Endothelial cell (in vitro differentiated cells): Measurements from ENCODE around the gene KLHL10. TPM values are rescaled to one million over a fixed set of nuclear protein-coding genes. Genes with fewer than 3 reads are reported as not detected.
"Not testable (repeated sequence)": the region's sequence is repeated elsewhere in the genome, so short reads cannot be mapped to it uniquely, and the experiment has no call there.

ENCODE experiments used
- DNase-seq: peaks from one replicate; pipeline ENCODE4 v3.0.0; 2021; ENCODE audit warnings: low spot score
- H3K27ac Mint-ChIP-seq: one replicate; pipeline ENCODE4 v1.8.0; 2021; ENCODE audit warnings: mixed read lengths, inconsistent platforms; ENCODE audit not compliant: unreplicated experiment
- H3K27me3 Mint-ChIP-seq: one replicate; pipeline ENCODE4 v1.8.0; 2021; ENCODE audit warnings: mild to moderate bottlenecking, moderate library complexity, mixed read lengths, inconsistent platforms; ENCODE audit not compliant: unreplicated experiment
- H3K36me3 Mint-ChIP-seq: one replicate; pipeline ENCODE4 v1.8.0; 2021; ENCODE audit warnings: mild to moderate bottlenecking, low read depth, mixed read lengths, inconsistent platforms; ENCODE audit not compliant: unreplicated experiment
- H3K4me1 Mint-ChIP-seq: one replicate; pipeline ENCODE4 v1.8.0; 2021; ENCODE audit warnings: mild to moderate bottlenecking, mixed read lengths, inconsistent platforms; ENCODE audit not compliant: unreplicated experiment
- H3K4me3 Mint-ChIP-seq: one replicate; pipeline ENCODE4 v1.8.0; 2021; ENCODE audit warnings: mild to moderate bottlenecking, mixed read lengths, inconsistent platforms; ENCODE audit not compliant: unreplicated experiment
- H3K9me3 Mint-ChIP-seq: one replicate; pipeline ENCODE4 v1.8.0; 2021; ENCODE audit warnings: mixed read lengths, inconsistent platforms; ENCODE audit not compliant: unreplicated experiment
- CTCF ChIP-seq: fragments of 200-600 bp; sonication (generic); IDR thresholded peaks from one replicate; pipeline ENCODE4 v1.5.0; 2021; ENCODE audit warnings: antibody characterized with exemption; ENCODE audit not compliant: unreplicated experiment
- total RNA-seq: library from RNA; stranded (reverse); fragmentation: NEBNext Ultra II Directional; extraction: Animal tissue kit (Norgen Biotek cat#: 25700); gene quantifications from one replicate; pipeline ENCODE4 v1.2.1, GENCODE V29; 2021; ENCODE audit not compliant: unreplicated experiment

KLHL10 gene
- total RNA-seq, 1 donor from 2014 or later, result not detected

GRCh38 chr17:41822216-41823140 lies 15.1 kb upstream of the KLHL10 start:
- TF ChIP-seq CTCF, result no peak
- no peak for DNase-seq
- Mint-ChIP-seq H3K9me3 (no peaks in the 10 kb centered on the region), H3K27ac (no peak overlapping the region), H3K27me3 (peaks cover 4% of the 10 kb centered on the region), H3K36me3 (peaks cover 3% of the 10 kb centered on the region), H3K4me1 (no peaks in the 10 kb centered on the region), H3K4me3 (no peak overlapping the region)

GRCh38 chr17:41823141-41823524 lies 14.5 kb upstream of the KLHL10 start:
- Mint-ChIP-seq H3K27me3 (peaks cover 4% of the 10 kb centered on the region), H3K4me1 (no peaks in the 10 kb centered on the region), H3K27ac (no peak overlapping the region), H3K4me3 (no peak overlapping the region), H3K36me3 (peaks cover 3% of the 10 kb centered on the region), H3K9me3 (no peaks in the 10 kb centered on the region)
- DNase-seq, result no peak
- TF ChIP-seq CTCF, result no peak

GRCh38 chr17:41823580-41823979 lies 14.0 kb upstream of the KLHL10 start:
- H3K36me3 Mint-ChIP-seq, result no peaks in the 10 kb centered on the region
- no peak for DNase-seq
- H3K4me3 Mint-ChIP-seq, result no peak overlapping the region
- no peaks in the 10 kb centered on the region for H3K4me1 Mint-ChIP-seq
- no peaks in the 10 kb centered on the region for H3K9me3 Mint-ChIP-seq
- peaks cover 4% of the 10 kb centered on the region for H3K27me3 Mint-ChIP-seq
- TF ChIP-seq CTCF, result no peak
- no peak overlapping the region for H3K27ac Mint-ChIP-seq

GRCh38 chr17:41824086-41824485 lies 13.5 kb upstream of the KLHL10 start:
- TF ChIP-seq CTCF, result no peak
- Mint-ChIP-seq H3K9me3 (no peaks in the 10 kb centered on the region), H3K27ac (no peak overlapping the region), H3K27me3 (peaks cover 4% of the 10 kb centered on the region), H3K4me1 (no peaks in the 10 kb centered on the region), H3K4me3 (no peak overlapping the region), H3K36me3 (no peaks in the 10 kb centered on the region)
- no peak for DNase-seq

- Mint-ChIP-seq H3K4me1 (no peaks in the 10 kb centered on the region), H3K9me3 (no peaks in the 10 kb centered on the region), H3K27ac (no peak overlapping the region), H3K4me3 (peak overlapping the region; percentile 18), H3K36me3 (peaks cover 4% of the 10 kb centered on the region), H3K27me3 (peaks cover 4% of the 10 kb centered on the region)
- no peak for DNase-seq
- no peak for TF ChIP-seq CTCF
These were observed 12.3 kb upstream of the KLHL10 start for GRCh38 chr17:41825175-41825845.

- H3K4me3 Mint-ChIP-seq, result peak overlapping the region; percentile 12
These were observed 7.7 kb upstream of the KLHL10 start for GRCh38 chr17:41829961-41830360.

More at GRCh38 chr17:41829961-41830360, 7.7 kb upstream of the KLHL10 start:
- H3K9me3 Mint-ChIP-seq, DNase-seq, H3K27ac Mint-ChIP-seq, H3K27me3 Mint-ChIP-seq, H3K4me1 Mint-ChIP-seq: not testable (repeated sequence)
- peaks cover 17% of the 10 kb centered on the region for H3K36me3 Mint-ChIP-seq
